ENCODE measurements around the gene TERC. TPM values are rescaled to one million over a fixed set of nuclear protein-coding genes. Genes with fewer than 3 reads are reported as not detected.
"Not testable (repeated sequence)": the region's sequence is repeated elsewhere in the genome, so short reads cannot be mapped to it uniquely, and the experiment has no call there.

TERC gene
- total RNA-seq, 4 donors from 2014 or later = 54.1 to 206 (median 162) TPM

DNA sequence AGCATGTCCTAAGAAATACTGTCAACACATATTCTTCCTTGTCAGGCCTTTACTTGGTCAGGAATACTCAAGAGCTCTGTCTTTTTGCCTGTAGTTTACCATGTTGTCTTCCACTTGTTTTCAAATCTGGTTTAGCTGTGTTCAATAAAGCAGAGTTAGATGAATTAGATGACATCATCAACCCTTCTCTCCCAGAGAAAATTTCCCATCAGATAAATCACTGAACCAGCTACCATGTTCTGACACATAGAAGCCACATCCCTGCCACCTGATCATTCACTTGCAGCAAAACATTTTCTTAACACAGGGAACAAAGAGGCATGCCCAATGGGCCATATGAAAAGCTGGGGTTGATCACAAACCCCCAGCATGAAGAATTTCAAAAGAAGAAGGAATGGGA lies 42.1 kb downstream of the TERC start:
- TF ChIP-seq, protein P1, sequence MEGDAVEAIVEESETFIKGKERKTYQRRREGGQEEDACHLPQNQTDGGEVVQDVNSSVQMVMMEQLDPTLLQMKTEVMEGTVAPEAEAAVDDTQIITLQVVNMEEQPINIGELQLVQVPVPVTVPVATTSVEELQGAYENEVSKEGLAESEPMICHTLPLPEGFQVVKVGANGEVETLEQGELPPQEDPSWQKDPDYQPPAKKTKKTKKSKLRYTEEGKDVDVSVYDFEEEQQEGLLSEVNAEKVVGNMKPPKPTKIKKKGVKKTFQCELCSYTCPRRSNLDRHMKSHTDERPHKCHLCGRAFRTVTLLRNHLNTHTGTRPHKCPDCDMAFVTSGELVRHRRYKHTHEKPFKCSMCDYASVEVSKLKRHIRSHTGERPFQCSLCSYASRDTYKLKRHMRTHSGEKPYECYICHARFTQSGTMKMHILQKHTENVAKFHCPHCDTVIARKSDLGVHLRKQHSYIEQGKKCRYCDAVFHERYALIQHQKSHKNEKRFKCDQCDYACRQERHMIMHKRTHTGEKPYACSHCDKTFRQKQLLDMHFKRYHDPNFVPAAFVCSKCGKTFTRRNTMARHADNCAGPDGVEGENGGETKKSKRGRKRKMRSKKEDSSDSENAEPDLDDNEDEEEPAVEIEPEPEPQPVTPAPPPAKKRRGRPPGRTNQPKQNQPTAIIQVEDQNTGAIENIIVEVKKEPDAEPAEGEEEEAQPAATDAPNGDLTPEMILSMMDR (IDR thresholded peaks at IDR 0.05) = no peak
- no peak for DNase-seq (ENCODE audit: low spot score)
- no peak for ATAC-seq (ENCODE audit: low FRiP score)

DNA sequence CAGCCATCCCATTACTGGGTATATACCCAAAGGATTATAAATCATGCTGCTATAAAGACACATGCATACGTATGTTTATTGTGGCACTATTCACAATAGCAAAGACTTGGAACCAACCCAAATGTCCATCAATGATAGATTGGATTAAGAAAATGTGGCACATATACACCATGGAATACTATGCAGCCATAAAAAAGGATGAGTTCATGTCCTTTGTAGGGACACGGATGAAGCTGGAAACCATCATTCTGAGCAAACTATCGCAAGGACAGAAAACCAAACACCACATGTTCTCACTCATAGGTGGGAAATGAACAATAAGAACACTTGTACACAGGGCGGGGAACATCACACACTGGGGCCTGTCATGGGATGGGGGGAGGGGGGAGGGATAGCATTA lies 46.4 kb downstream of the TERC start:
- not testable (repeated sequence) for DNase-seq (ENCODE audit: low spot score)

More for the DNA sequence above, 46.4 kb downstream of the TERC start:
- ATAC-seq (ENCODE audit: low FRiP score) = not testable (repeated sequence)

Small RNAs within 50 kb of the gene (small RNA-seq; reads per million reads assigned to genes)
- gene RNU6-637P = not detected

Other genes starting within 250 kb of the TERC start
- 10 to 100 TPM in 3 of 4 donors, 1 to 10 TPM in 1; 5.9 to 66.2 (median 18.9) TPM for gene MECOM, start 101.3 kb downstream of the TERC start, total RNA-seq
- 1 to 10 TPM; 2.3 to 4.8 (median 2.8) TPM for gene ACTRT3, start 4.5 kb upstream of the TERC start, total RNA-seq
- 10 to 100 TPM; 12.2 to 19.5 (median 15.7) TPM for gene MYNN, start 8.3 kb upstream of the TERC start, total RNA-seq
- gene LRRIQ4, start 47.8 kb upstream of the TERC start, total RNA-seq = under 1 TPM in 1 of 4 donors, not detected in 3; 0.25 TPM
- 10 to 100 TPM in 1 of 4 donors, 1 to 10 TPM in 3; 1.9 to 14.8 (median 2.7) TPM for gene LRRC34, start 47.8 kb upstream of the TERC start, total RNA-seq
- not detected for gene LRRC31, start 104.9 kb upstream of the TERC start, total RNA-seq
- not detected for gene SAMD7, start 146.5 kb upstream of the TERC start, total RNA-seq
- 10 to 100 TPM; 56.0 to 71.5 (median 67.2) TPM for gene SEC62, start 201.7 kb upstream of the TERC start, total RNA-seq

Measured in omental fat pad (tissue), 4 donors.